Measurements from ENCODE around the gene PTPRK.

PTPRK gene

DNA sequence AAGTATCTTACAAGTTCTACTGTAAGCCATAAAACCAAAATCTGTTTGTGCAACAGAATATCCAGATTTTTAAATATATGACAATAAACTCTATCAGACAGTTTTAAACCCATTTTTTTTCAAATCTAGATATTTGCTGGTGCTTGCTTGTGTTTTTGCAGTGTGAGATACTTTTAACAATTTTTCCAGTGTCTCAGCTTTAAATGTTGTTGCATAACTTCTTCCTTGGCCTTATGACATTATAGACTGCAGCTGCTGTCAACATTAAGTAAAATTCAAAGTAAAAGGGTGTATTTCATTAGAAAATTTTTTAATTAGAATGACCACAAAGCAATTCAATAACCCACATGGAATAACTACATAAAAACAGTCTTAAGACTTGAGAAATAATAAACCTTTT is 139.5 kb downstream of the PTPRK start:
- no peak for TF ChIP-seq CTCF (IDR thresholded peaks at IDR 0.05)
- no peak overlapping the region for H3K4me3 ChIP-seq
- no peak overlapping the region for H3K27ac ChIP-seq

DNA sequence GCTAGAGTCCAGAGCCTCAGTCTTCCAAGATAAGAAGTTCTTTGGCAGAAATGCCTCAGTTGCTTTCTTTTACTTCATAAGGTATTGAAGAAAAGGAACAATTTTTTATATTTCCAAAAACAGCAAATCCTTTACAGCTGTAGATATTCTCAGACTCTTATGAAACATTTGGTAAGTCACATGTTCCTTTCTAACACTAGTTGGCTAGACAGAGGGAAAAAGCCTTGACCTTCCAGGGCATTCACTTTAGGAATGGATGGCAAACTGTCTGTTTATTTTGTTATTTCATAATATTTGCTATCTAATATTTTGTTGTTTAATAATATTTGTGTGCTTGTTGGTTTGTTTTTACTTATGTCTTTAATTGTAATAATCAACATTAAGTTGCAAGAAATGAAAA is 140.8 kb downstream of the PTPRK start:
- peak overlapping the region; percentile 33 to 45 for H3K27ac ChIP-seq

More for the DNA sequence above, 139.5 kb downstream of the PTPRK start:
- no peak for DNase-seq (ENCODE audit: low spot score)

GRCh38 chr6:128376952-128377503 is 143.4 kb downstream of the PTPRK start:
- no peak for DNase-seq (ENCODE audit: low spot score)
- no peak overlapping the region for H3K4me3 ChIP-seq
- no peak for TF ChIP-seq CTCF (IDR thresholded peaks at IDR 0.05)
- no peak overlapping the region for H3K27ac ChIP-seq

More for the DNA sequence above, 140.8 kb downstream of the PTPRK start:
- TF ChIP-seq CTCF (IDR thresholded peaks at IDR 0.05), result no peak
- DNase-seq (ENCODE audit: low spot score), result no peak
- no peak overlapping the region for H3K4me3 ChIP-seq

DNA sequence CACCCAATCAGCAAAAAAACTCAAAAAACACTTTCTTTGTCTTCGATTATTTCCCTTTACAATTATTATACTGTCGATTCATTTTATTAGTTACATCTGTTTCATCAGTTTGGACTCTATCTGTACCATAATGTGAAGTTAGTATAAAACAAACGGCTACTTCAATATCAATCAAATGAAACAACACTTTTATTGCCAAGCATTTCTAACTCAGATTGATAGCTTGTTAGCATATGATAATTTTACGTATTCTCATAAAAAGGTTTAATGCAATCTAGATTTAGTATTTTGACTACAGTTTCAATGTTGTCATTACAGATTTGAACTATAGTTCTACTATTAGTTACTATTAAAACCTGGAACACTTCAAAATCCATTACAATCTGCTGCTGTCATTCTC is 149.3 kb downstream of the PTPRK start:
- no peak overlapping the region for H3K4me3 ChIP-seq
- H3K27ac ChIP-seq, result no peak overlapping the region
- no peak for TF ChIP-seq CTCF (IDR thresholded peaks at IDR 0.05)
- DNase-seq (ENCODE audit: low spot score), result no peak

- no peak for TF ChIP-seq CTCF (IDR thresholded peaks at IDR 0.05)
- no peak for DNase-seq (ENCODE audit: low spot score)
- Histone ChIP-seq H3K27ac (no peak overlapping the region), H3K4me3 (no peak overlapping the region)
Observed at GRCh38 chr6:128370072-128370471, 150.3 kb downstream of the PTPRK start.

GRCh38 chr6:128368213-128368944 is 152.0 kb downstream of the PTPRK start:
- no peak for TF ChIP-seq CTCF (IDR thresholded peaks at IDR 0.05)
- Histone ChIP-seq H3K27ac (no peak overlapping the region), H3K4me3 (no peak overlapping the region)
- no peak for DNase-seq (ENCODE audit: low spot score)

DNA sequence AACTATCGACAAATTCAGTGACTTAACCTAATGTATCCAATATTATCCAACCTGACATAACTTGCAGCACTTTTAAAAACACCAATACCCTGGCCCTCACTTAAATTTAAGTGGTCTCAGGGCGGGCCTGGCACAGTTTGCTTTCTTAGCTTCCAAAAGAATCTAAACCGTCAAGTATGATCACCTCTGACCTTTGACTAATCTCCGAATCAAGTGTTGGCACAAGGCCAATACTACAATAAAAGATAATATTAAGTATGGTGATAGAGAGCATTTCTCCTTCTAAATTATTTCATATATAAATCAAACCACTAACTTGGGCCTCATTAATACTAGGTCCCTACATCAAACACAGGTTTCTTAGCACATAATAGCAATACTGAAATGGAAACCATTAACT is 153.0 kb downstream of the PTPRK start:
- H3K4me3 ChIP-seq, result no peak overlapping the region
- TF ChIP-seq CTCF (IDR thresholded peaks at IDR 0.05), result no peak
- DNase-seq (ENCODE audit: low spot score), result no peak
- H3K27ac ChIP-seq, result no peak overlapping the region

All from coronary artery (tissue), 2 donors.